ENCODE results near the gene GGTLC3.
"Not testable (repeated sequence)": the region's sequence is repeated elsewhere in the genome, so short reads cannot be mapped to it uniquely, and the experiment has no call there.

GRCh38 chr22:18539994-18540393, 22.0 kb upstream of the GGTLC3 start:
- TF ChIP-seq CTCF (conservative IDR thresholded peaks at IDR 0.05); EZH2 (IDR thresholded peaks at IDR 0.05; ENCODE audit: low read depth): not testable (repeated sequence)

Measured in PC-9 (cell line).